HepG2 (cell line): ENCODE data around the gene GHRH. TPM values are rescaled to one million over a fixed set of nuclear protein-coding genes. Genes with fewer than 3 reads are reported as not detected.
A peak's percentile ranks its signal among the peaks of the same experiment; 100 is the strongest.

Experiments
- ELF1 ChIP-seq: sonication (generic); formaldehyde crosslinking; IDR thresholded peaks from 2 replicates; pipeline ENCODE4 v1.4.0; 2020; ENCODE audit warnings: missing genetic modification reagents
- HIVEP1 ChIP-seq: sonication (generic); formaldehyde crosslinking; IDR thresholded peaks from 2 replicates; pipeline ENCODE4 v1.4.0; 2020; ENCODE audit warnings: mild to moderate bottlenecking, missing genetic modification reagents
- IKZF1 ChIP-seq: fragments of 450-650 bp; IDR thresholded peaks from 2 replicates; pipeline ENCODE4 v1.7.1; 2016
- KDM3A ChIP-seq: IDR thresholded peaks from 2 replicates; pipeline ENCODE4 v1.6.1; 2018; ENCODE audit warnings: low read depth, missing compliant biosample characterization
- MLXIP ChIP-seq: sonication (generic); formaldehyde crosslinking; IDR thresholded peaks from 2 replicates; pipeline ENCODE4 v1.9.0; 2021; ENCODE audit warnings: missing genetic modification reagents, borderline replicate concordance
- NONO ChIP-seq, 2 experiments: fragments of 450-650 bp in 1 of 2; sonication (generic) in 1 of 2; formaldehyde crosslinking in 1 of 2; IDR thresholded peaks in 1 of 2; conservative IDR thresholded peaks in 1 of 2; 2 replicates each; pipeline versions ENCODE4 v1.6.1 to v1.8.0; 2017 to 2022; ENCODE audit warnings: mild to moderate bottlenecking in 1 of 2, missing genetic modification reagents in 1 of 2, moderate library complexity in 1 of 2
- PRDM15 ChIP-seq: sonication (generic); formaldehyde crosslinking; IDR thresholded peaks from 2 replicates; pipeline ENCODE4 v1.4.0; 2020; ENCODE audit warnings: missing genetic modification reagents
- ZNF292 ChIP-seq: sonication (generic); formaldehyde crosslinking; IDR thresholded peaks from 2 replicates; pipeline ENCODE4 v1.8.1; 2022; ENCODE audit warnings: mild to moderate bottlenecking, low read depth, missing genetic modification reagents, borderline replicate concordance
- ZNF460 ChIP-seq: sonication (generic); formaldehyde crosslinking; IDR thresholded peaks from 2 replicates; pipeline ENCODE4 v1.5.1; 2020; ENCODE audit warnings: missing genetic modification reagents, mild to moderate bottlenecking, borderline replicate concordance
- ZNF567 ChIP-seq: sonication (generic); formaldehyde crosslinking; IDR thresholded peaks from 2 replicates; pipeline ENCODE4 v1.8.1; 2023; ENCODE audit warnings: mild to moderate bottlenecking, missing genetic modification reagents, borderline replicate concordance
- ZNF576 ChIP-seq: sonication (generic); formaldehyde crosslinking; IDR thresholded peaks from 2 replicates; pipeline ENCODE4 v1.4.0; 2020; ENCODE audit warnings: mild to moderate bottlenecking, missing genetic modification reagents
- ZNF691 ChIP-seq: sonication (generic); formaldehyde crosslinking; IDR thresholded peaks from 2 replicates; pipeline ENCODE4 v1.4.0; 2020; ENCODE audit warnings: missing genetic modification reagents, low read depth, mild to moderate bottlenecking, borderline replicate concordance
- ZNF704 ChIP-seq: sonication (generic); formaldehyde crosslinking; IDR thresholded peaks from 2 replicates; pipeline ENCODE4 v1.8.1; 2023; ENCODE audit warnings: mild to moderate bottlenecking, inconsistent platforms, moderate library complexity, missing genetic modification reagents, borderline replicate concordance
- ZNF788 ChIP-seq: sonication (generic); formaldehyde crosslinking; IDR thresholded peaks from 2 replicates; pipeline ENCODE4 v1.5.0; 2020; ENCODE audit warnings: mild to moderate bottlenecking, missing genetic modification reagents, borderline replicate concordance
- ZNF850 ChIP-seq: sonication (generic); formaldehyde crosslinking; conservative IDR thresholded peaks from 2 replicates; pipeline ENCODE4 v1.9.0; 2021; ENCODE audit warnings: mild to moderate bottlenecking, missing genetic modification reagents
- ZSCAN29 ChIP-seq: sonication (generic); formaldehyde crosslinking; conservative IDR thresholded peaks from 2 replicates; pipeline ENCODE4 v1.4.0; 2020; ENCODE audit warnings: mild to moderate bottlenecking, missing genetic modification reagents
- ZSCAN5A ChIP-seq: sonication (generic); formaldehyde crosslinking; IDR thresholded peaks from 2 replicates; pipeline ENCODE4 v1.8.0; 2022; ENCODE audit warnings: mild to moderate bottlenecking, missing genetic modification reagents, borderline replicate concordance
- polyA plus RNA-seq, 8 experiments: library from polyadenylated mRNA; depleted of rRNA in 3 of 8; stranded (reverse) in 7 of 8; unstranded in 1 of 8; fragments of >200 nt; fragmentation: Illumina TruSeq in 4 of 8; extraction: Trizol in 4 of 8; gene quantifications; 2 replicates each; pipeline versions ENCODE4 v1.2.1 to v1.2.3, GENCODE V29; 2011 to 2016; ENCODE audit warnings: low read depth in 4 of 8, missing spikeins in 1 of 8, mixed read lengths in 1 of 8; ENCODE audit not compliant: insufficient read depth in 1 of 8
- total RNA-seq, 5 experiments: library from RNA; depleted of rRNA; stranded (reverse); fragments of >200 nt; fragmentation: Illumina TruSeq; extraction: Trizol; gene quantifications; 2 replicates each; pipeline ENCODE4 v1.2.3, GENCODE V29; 2016; ENCODE audit warnings: low read depth in 1 of 5

The GHRH gene
- total and polyA plus RNA-seq, 2 of the 13 experiments (the other 11 are each of a cell fraction or from before 2014, with no cell fraction given) = not detected

- TF ChIP-seq ZNF460 (CRISPR knock-in tag) = no peak
- TF ChIP-seq KDM3A = peak; percentile 68; the same call in 1 of the 2 replicates
- TF ChIP-seq ZNF292 = peak; percentile 92; the same call in 1 of the 2 replicates
- TF ChIP-seq PRDM15 (CRISPR knock-in tag) = no peak
- TF ChIP-seq ZNF704 (CRISPR knock-in tag) = no peak
- TF ChIP-seq MLXIP (CRISPR knock-in tag) = peak; percentile 92; the same call in 1 of the 2 replicates
- peak; percentile 62; the same call in 1 of the 2 replicates for TF ChIP-seq ELF1 (CRISPR knock-in tag)
- peak; percentile 84; the same call in 1 of the 2 replicates for TF ChIP-seq ZNF691
- no peak for TF ChIP-seq IKZF1
- no peak for TF ChIP-seq ZSCAN29 (CRISPR knock-in tag)
- TF ChIP-seq HIVEP1 (CRISPR knock-in tag) = no peak
- no peak for TF ChIP-seq ZNF567 (CRISPR knock-in tag)
- TF ChIP-seq ZNF576 = no peak
- TF ChIP-seq ZNF788 = peak; percentile 34; the same call in 1 of the 2 replicates
- TF ChIP-seq NONO (IDR thresholded peaks at IDR 0.05) = no peak
- peak; percentile 84 for TF ChIP-seq NONO (CRISPR knock-in tag; conservative IDR thresholded peaks at IDR 0.05)
- TF ChIP-seq ZNF850 = no peak
- TF ChIP-seq ZSCAN5A = no peak
Measured at GRCh38 chr20:37285664-37286374, 24.2 kb upstream of the GHRH start (continued).
